GM12878 (cell line): ENCODE measurements around the gene FXYD1. TPM values are rescaled to one million over a fixed set of nuclear protein-coding genes. Genes with fewer than 3 reads are reported as not detected.

Experiments used
- ATAC-seq: fragments of 200-7000 bp; cut with Tn5 transposase; 3 replicates; pipeline ENCODE4 v1.9.1; 2020; ENCODE audit warnings: mild to moderate bottlenecking, moderate library complexity
- BruUV-seq: library from RNA; stranded (reverse); fragments of 400-500 nt; replicated peaks from 2 replicates; lab custom pipeline; 2021; lab: Mats Ljungman, UMichigan
- CTCF ChIA-PET: fragments of 300-600 bp; sonication (Branson Sonifier 250); formaldehyde crosslinking; extraction: SDS; loops from one replicate; lab custom pipeline; 2021; ENCODE audit warnings: inconsistent platforms; lab: Yijun Ruan, JAX
- POLR2A ChIA-PET: fragments of 350-600 bp; formaldehyde crosslinking; extraction: SDS; loops from one replicate; lab custom pipeline; 2021; ENCODE audit warnings: inconsistent platforms; lab: Charles Lee
- RAD21 ChIA-PET: fragments of 300-600 bp; sonication (Branson Sonifier 250); formaldehyde crosslinking; loops from one replicate; lab custom pipeline; 2023; ENCODE audit warnings: antibody characterized with exemption; ENCODE audit not compliant: unreplicated experiment; lab: Charles Lee
- SMC1A ChIA-PET: fragments of 300-600 bp; sonication (Branson Sonifier 250); formaldehyde crosslinking; loops from one replicate; lab custom pipeline; 2023; ENCODE audit not compliant: unreplicated experiment, uncharacterized antibody; lab: Charles Lee
- DNase-seq: peaks from one replicate; pipeline ENCODE4 v3.0.0-alpha.2; 2011; ENCODE audit warnings: low read depth, low spot score
- FAIRE-seq: peaks from 3 replicates; lab custom pipeline; 2011; peaks lifted over from hg19 to GRCh38; lab: Jason Lieb, UNC
- H2AFZ ChIP-seq: 2 replicates; pipeline ENCODE4 v1.6.0; 2011; ENCODE audit warnings: low read depth, low read length, control low read depth; ENCODE audit not compliant: control insufficient read depth
- H3K27ac ChIP-seq: 2 replicates; pipeline ENCODE4 v1.5.1; 2011; ENCODE audit warnings: control low read depth; ENCODE audit not compliant: control insufficient read depth, insufficient read depth
- H3K27me3 ChIP-seq, 2 experiments: replicated peaks in 1 of 2; 2 replicates each; pipeline versions ENCODE4 v1.6.0 to v1.6.1; 2011; ENCODE audit warnings: low read length in 1 of 2; ENCODE audit not compliant: control insufficient read depth in 2 of 2, insufficient read depth in 2 of 2
- H3K36me3 ChIP-seq, 2 experiments: 2 replicates each; pipeline ENCODE4 v1.5.1; 2011; ENCODE audit warnings: low read length in 1 of 2; ENCODE audit not compliant: control insufficient read depth in 2 of 2, insufficient read depth in 2 of 2
- H3K4me1 ChIP-seq: 2 replicates; pipeline ENCODE4 v1.6.1; 2011; ENCODE audit warnings: mild to moderate bottlenecking, low read length, moderate library complexity, mixed read lengths; ENCODE audit not compliant: control insufficient read depth, insufficient read depth
- H3K4me2 ChIP-seq: 2 replicates; pipeline ENCODE4 v1.6.0; 2011; ENCODE audit warnings: control low read depth; ENCODE audit not compliant: control insufficient read depth, insufficient read depth
- H3K4me3 ChIP-seq: fragments of 200-600 bp; sonication (generic); 2 replicates; pipeline ENCODE4 v1.5.1; 2016
- H3K79me2 ChIP-seq: 2 replicates; pipeline ENCODE4 v1.6.0; 2011; ENCODE audit warnings: low read length; ENCODE audit not compliant: control insufficient read depth, insufficient read depth
- H3K9ac ChIP-seq: 2 replicates; pipeline ENCODE4 v1.8.0; 2011; ENCODE audit warnings: low read length, control low read depth, mixed read lengths; ENCODE audit not compliant: control insufficient read depth, insufficient read depth
- H3K9me3 ChIP-seq: replicated peaks from 3 replicates; pipeline ENCODE4 v1.5.1; 2011; ENCODE audit warnings: mild to moderate bottlenecking, low read length; ENCODE audit not compliant: control insufficient read depth, insufficient read depth
- H4K20me1 ChIP-seq: 2 replicates; pipeline ENCODE4 v1.6.0; 2011; ENCODE audit not compliant: control insufficient read depth, insufficient read depth
- BACH1 ChIP-seq: fragments of 450-650 bp; IDR thresholded peaks from 2 replicates; pipeline ENCODE4 v1.6.1; 2017; ENCODE audit warnings: mild to moderate bottlenecking, borderline replicate concordance
- CEBPZ ChIP-seq: fragments of 150-350 bp; IDR thresholded peaks from 2 replicates; pipeline ENCODE4 v1.6.1; 2016; ENCODE audit warnings: low read depth, low read length
- HCFC1 ChIP-seq: fragments of 150-350 bp; IDR thresholded peaks from 2 replicates; pipeline ENCODE4 v1.6.1; 2014; ENCODE audit warnings: low read length
- KLF5 ChIP-seq: fragments of 450-650 bp; IDR thresholded peaks from 2 replicates; pipeline ENCODE4 v1.6.1; 2014; ENCODE audit warnings: mild to moderate bottlenecking; ENCODE audit not compliant: partially characterized antibody
- LARP7 ChIP-seq: fragments of 450-650 bp; IDR thresholded peaks from 2 replicates; pipeline ENCODE4 v1.6.1; 2017; ENCODE audit warnings: mild to moderate bottlenecking
- NFYA ChIP-seq: IDR thresholded peaks from 2 replicates; pipeline ENCODE4 v1.6.1; 2011; ENCODE audit warnings: low read depth, mild to moderate bottlenecking, low read length, improper control_type of control experiment, borderline replicate concordance
- POU2F2 ChIP-seq: IDR thresholded peaks from 3 replicates; pipeline ENCODE4 v1.6.1; 2011; ENCODE audit warnings: low read depth, mild to moderate bottlenecking, low read length, borderline replicate concordance
- PRDM15 ChIP-seq: fragments of 450-650 bp; formaldehyde crosslinking; IDR thresholded peaks from 2 replicates; pipeline ENCODE4 v1.4.0; 2020; ENCODE audit warnings: mild to moderate bottlenecking, moderate library complexity
- SKIL ChIP-seq: fragments of 450-650 bp; IDR thresholded peaks from 2 replicates; pipeline ENCODE4 v1.6.1; 2017; ENCODE audit warnings: mild to moderate bottlenecking, low read depth, inconsistent platforms; ENCODE audit not compliant: poor library complexity, severe bottlenecking
- SMAD1 ChIP-seq: fragments of 450-650 bp; IDR thresholded peaks from 2 replicates; pipeline ENCODE4 v1.6.1; 2018; ENCODE audit warnings: mild to moderate bottlenecking, low read depth; ENCODE audit not compliant: partially characterized antibody
- SP1 ChIP-seq: IDR thresholded peaks from one replicate; pipeline ENCODE4 v1.6.1; 2011; ENCODE audit warnings: low read depth, low read length
- SRF ChIP-seq, 2 experiments: IDR thresholded peaks; 2 replicates each; pipeline ENCODE4 v1.6.1; 2011; ENCODE audit warnings: low read depth in 2 of 2, low read length in 2 of 2, mild to moderate bottlenecking in 1 of 2, moderate library complexity in 1 of 2
- WGBS: methylation state at CpG from one replicate; pipeline ENCODE4 v1.1.6; 2016; ENCODE audit warnings: low lambda C conversion rate; ENCODE audit not compliant: insufficient replicate concordance, insufficient coverage; ENCODE audit errors: missing lambda C conversion rate; 5-methylcytosine and 5-hydroxymethylcytosine counted together
- in situ Hi-C: fragments of 300-500 bp; cut with MboI; formaldehyde crosslinking; loops from 9 replicates; pipeline ENCODE4 v1.14.3; 2018; ENCODE audit warnings: mixed read lengths
- intact Hi-C: fragments of 100-400 bp; cut with micrococcal nuclease; formaldehyde crosslinking; loops from one replicate; pipeline ENCODE4 v1.14.2; 2022; ENCODE audit not compliant: unreplicated experiment
- polyA plus RNA-seq, 11 experiments: library from polyadenylated mRNA; depleted of rRNA in 4 of 11; unstranded in 6 of 11; stranded (reverse) in 5 of 11; fragments of >200 nt; fragmentation: Nextera tagmentation in 4 of 11; fragmentation: Illumina TruSeq in 1 of 11; extraction: Ambion mirVana in 4 of 11; extraction: Trizol in 1 of 11; gene quantifications; 1 replicate in 1 of 11; 2 replicates in 10 of 11; pipeline versions ENCODE4 v1.2.1 to v1.2.3, GENCODE V29; 2011 to 2016; ENCODE audit warnings: inconsistent platforms in 2 of 11, missing spikeins in 2 of 11, low read depth in 1 of 11
- total RNA-seq, 4 experiments: library from RNA; depleted of rRNA in 3 of 4; stranded (reverse); fragments of >200 nt in 3 of 4; fragmentation: Illumina TruSeq in 1 of 4; extraction: Trizol in 1 of 4; gene quantifications; 2 replicates each; pipeline versions ENCODE4 v1.2.1 to v1.2.3, GENCODE V29; 2013 to 2021

The FXYD1 gene
- total and polyA plus RNA-seq, 10 of the 15 experiments (the other 5 are each of a cell fraction or from before 2014, with no cell fraction given) = 0.34 to 1.2 (median 0.49) TPM; not detected in 4

GRCh38 chr19:35140962-35141836, 2.6 kb downstream of the FXYD1 start:
- in situ Hi-C loops = no loop called here
- ATAC-seq (peak; percentile 90), DNase-seq (no peak), FAIRE-seq (peak; percentile 68)
- Histone ChIP-seq H3K27me3 (peaks cover 2 to 5% of the 10 kb centered on the region in 2 experiments; a peak in 2 of 4 replicates), H2AFZ (peak overlapping the region; percentile 44), H3K4me3 (peak overlapping the region; percentile 47; the same call in 1 of the 2 replicates), H3K9ac (no peak overlapping the region), H3K79me2 (no peaks in the 10 kb centered on the region), H3K36me3 (no peaks in the 10 kb centered on the region), H3K27ac (no peak overlapping the region), H3K9me3 (no peaks in the 10 kb centered on the region), H3K4me2 (peak overlapping the region; percentile 79), H3K4me1 (peaks cover 17% of the 10 kb centered on the region), H4K20me1 (no peaks in the 10 kb centered on the region)
- WGBS = under 1% methylated on average over 39 of the region's 48 CpGs
- ChIA-PET SMC1A (interaction anchor here (0.6 to 2.4 kb wide), 30 partner anchors 13 to 483 kb away, joined by 3 to 25 read pairs (median 4); partner anchors contain the start of genes FXYD3 and FXYD5), CTCF (interaction anchor here (0.7 to 3.3 kb wide), 46 partner anchors 9 to 369 kb away, joined by 3 to 41 read pairs (median 5); partner anchors contain the start of genes FFAR1, FXYD3 and FXYD5), RAD21 (interaction anchor here (0.6 to 3.0 kb wide), 39 partner anchors 13 to 464 kb away, joined by 3 to 31 read pairs (median 4); partner anchors contain the start of genes FFAR1, FXYD5, SCGB2B2 and ZNF302), POLR2A (interaction anchor here (0.7 to 1.5 kb wide), 6 partner anchors 9 to 97 kb away, joined by 3 to 6 read pairs (median 4); partner anchors contain the start of gene FXYD5)
- BruUV-seq = no TSS peak
- intact Hi-C loops = loop anchor here (5.0 kb wide), 1 partner anchor 106 kb away; the partner anchor contains the start of gene LSR
- TF ChIP-seq SMAD1 (no peak), SRF (IDR thresholded peaks at IDR 0.05; ENCODE audit: low read depth in 2 of 2, low read length in 2 of 2) (no peak), BACH1 (no peak), HCFC1 (no peak), NFYA (no peak), LARP7 (peak; percentile 53; the same call in 1 of the 2 replicates), POU2F2 (no peak), SP1 (no peak), PRDM15 (CRISPR knock-in tag) (no peak), SKIL (no peak), CEBPZ (no peak), KLF5 (no peak)
